COLO668 (cell line): ENCODE results near the gene DPH7.
"Not testable (repeated sequence)": the region's sequence is repeated elsewhere in the genome, so short reads cannot be mapped to it uniquely, and the experiment has no call there.

ENCODE experiments used
- DNase-seq: peaks from one replicate; lab custom pipeline; 2025; ENCODE audit not compliant: unreplicated experiment; lab: John Stamatoyannopoulos, UW

Gene DPH7

GRCh38 chr9:137606734-137607138, 28.0 kb upstream of the DPH7 start:
- DNase-seq, result no peak

DNA sequence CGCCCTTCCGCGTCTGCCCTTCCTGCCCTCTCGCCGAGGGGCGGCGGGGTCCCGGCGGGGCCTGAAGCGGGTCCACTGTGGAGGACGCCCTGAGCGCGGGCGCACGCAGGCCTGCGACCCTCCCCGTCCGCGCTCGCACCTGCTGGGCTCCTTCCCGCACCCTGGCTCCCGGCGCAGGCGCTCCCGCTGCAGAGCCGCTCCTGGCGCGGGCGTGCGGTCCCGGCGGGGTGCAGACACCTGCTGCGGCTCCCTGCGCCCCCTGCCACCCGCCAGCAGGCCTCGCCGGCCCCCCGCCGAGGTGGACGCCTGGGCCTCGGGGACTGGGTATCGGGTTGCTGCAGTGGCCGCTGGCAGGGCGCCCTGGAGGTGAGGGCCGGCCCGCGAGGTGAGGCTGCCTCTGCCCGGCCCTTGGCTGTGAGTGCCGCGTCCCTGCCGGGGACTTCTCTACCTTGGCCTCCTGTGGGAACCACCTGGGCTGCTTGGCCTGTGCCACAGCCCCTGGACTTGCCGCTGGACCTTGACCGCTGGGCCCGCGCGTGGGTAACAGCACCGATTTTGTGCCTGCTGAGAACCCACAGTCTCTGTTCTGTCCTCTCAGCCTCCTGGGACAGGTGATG, 27.4 kb upstream of the DPH7 start:
- peak; percentile 74 for DNase-seq

DNA sequence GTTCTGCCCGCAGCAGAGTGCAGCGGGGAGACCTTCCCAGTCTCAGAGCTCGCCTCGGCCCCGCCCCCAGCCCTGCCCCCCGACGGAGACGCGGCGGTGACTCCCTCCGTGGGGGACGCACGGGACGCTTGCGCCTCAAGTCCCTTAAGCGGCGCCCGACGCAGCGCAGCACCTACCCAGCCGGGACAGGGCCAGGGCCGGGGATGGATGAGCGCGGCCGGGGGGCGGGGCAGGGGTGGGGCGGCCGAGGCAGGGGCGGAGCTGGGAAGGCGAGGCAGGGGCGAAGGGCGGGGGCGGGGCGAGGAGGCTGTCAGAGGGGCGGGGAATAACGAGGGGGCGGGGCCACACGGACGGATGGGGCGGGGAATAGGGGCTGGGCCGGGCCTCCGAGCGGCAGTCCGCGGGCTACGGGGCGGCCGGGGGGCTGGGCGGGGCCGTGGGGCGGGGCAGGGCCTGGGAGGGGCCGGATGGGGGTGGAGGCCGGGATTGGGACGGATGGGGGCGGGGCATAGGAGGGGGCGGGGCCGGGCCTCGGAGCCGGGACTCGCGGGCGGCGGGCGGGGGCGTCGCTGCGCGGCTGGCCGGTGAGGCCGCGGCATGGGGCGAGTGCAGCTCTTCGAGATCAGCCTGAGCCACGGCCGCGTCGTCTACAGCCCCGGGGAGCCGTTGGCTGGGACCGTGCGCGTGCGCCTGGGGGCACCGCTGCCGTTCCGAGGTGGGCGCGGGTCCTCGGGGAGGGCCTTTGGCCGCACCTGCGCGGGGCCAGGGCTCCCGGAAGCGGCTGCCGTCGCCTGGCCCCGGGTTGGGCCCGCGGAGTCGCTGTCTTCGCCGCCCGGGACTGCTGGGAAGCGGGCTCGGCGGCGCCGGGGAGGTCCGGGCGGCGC, 26.6 kb upstream of the DPH7 start, which contains the start of gene ARRDC1:
TSS of gene ARRDC1 (plus strand) at position 566 of the 884 bp plus-strand sequence. CDS start at position 598, 32 bp downstream.
- peak; percentile 88 for DNase-seq

DNA sequence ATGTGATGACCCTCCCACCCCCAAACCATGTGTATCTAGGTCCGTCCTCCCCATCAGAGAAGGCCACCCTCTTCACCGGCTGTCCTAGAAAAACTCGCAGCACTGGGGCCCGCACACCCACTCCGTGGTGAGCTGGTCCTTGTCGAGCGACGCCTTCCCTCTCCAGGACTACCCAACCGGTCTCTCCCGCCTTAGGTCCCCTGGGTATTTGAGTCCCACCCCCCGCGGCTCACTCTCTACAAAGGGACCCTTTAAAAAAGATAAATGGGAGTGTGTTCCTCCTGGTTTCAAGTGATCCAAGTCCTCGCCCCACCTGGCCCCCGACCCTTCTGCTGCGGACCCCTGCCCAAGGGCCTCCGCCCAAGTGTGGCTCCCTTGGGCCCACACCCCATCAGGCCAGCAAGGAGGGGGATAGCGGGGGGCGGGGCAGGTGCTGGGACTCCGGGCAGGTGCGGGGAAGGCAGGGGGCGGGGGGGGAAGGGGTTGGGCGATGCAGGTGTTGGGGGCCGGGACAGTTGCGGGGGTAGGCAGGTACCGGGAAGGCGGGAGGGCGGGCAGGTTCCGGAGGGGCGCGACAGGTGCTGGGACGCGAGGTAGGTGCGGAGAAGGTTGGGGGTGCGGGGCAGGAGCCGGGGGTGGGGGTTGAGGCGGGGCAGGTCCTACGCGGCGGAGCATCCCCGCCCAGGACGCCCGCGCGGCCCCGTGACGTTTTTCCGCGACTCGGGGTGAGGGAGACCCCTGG, 25.8 kb upstream of the DPH7 start:
- DNase-seq, result no peak

- no peak for DNase-seq
Observed at GRCh38 chr9:137603879-137604278, 25.2 kb upstream of the DPH7 start.

GRCh38 chr9:137602661-137603060, 23.9 kb upstream of the DPH7 start:
- no peak for DNase-seq

DNA sequence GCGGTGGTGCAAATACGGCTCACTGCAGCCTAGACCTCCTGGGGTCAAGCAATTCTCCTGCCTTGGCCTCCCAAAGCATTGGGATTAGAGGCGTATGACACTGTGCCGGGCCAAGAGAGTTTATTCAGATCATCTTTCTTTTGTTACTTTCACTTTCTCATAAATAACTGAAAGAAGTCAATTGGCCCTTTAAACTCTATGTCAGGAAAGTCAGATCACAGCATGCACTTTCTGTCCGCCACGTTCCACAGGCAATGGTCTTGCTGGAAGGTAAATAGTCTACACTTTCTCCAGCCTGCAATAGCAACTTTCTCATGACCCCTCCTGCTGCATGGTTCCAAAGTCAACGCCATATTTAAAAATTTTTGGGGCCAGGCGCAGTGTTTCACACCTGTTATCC, 20.2 kb upstream of the DPH7 start:
- DNase-seq, result no peak

GRCh38 chr9:137596577-137596976, 17.9 kb upstream of the DPH7 start:
- not testable (repeated sequence) for DNase-seq

DNA sequence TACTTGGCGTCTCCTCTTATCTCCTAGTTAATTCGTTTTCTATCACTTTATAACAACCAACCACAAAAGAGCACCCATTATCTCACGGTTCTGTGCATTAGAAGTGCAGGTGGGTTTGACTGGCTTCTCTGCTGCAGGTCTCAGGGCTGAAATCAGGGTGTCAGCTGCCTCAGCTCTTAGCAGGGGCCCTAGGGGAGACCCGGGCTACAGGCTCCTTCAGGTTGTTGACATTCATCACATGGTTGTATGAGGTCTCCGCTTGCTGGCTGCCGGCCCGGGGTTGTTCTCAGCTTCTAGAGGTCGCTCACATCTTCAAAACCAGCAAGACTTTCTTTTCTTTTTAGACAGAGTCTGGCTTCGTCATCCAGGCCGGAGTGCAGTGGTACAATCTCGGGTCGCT, 14.5 kb upstream of the DPH7 start:
- no peak for DNase-seq

DNA sequence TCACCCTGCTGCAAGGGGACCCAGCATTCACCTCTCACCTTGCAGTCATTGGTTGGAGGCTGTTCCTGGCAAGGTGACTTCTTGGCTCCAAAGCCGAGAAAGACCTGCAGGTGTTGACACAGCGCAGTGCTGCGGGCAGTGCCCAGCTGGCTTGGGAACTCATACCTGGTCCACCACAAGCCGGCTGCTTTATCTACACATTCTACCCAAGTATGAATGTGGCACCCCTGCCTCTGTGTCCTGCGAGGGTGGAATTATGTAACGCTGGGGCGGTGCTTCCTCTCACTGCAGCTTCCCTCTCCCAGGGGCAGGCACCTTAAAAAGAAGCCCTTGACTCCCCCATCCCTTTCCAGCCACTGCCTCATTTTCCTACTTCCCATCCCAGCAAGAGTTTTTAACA, 14.0 kb upstream of the DPH7 start:
- no peak for DNase-seq

DNA sequence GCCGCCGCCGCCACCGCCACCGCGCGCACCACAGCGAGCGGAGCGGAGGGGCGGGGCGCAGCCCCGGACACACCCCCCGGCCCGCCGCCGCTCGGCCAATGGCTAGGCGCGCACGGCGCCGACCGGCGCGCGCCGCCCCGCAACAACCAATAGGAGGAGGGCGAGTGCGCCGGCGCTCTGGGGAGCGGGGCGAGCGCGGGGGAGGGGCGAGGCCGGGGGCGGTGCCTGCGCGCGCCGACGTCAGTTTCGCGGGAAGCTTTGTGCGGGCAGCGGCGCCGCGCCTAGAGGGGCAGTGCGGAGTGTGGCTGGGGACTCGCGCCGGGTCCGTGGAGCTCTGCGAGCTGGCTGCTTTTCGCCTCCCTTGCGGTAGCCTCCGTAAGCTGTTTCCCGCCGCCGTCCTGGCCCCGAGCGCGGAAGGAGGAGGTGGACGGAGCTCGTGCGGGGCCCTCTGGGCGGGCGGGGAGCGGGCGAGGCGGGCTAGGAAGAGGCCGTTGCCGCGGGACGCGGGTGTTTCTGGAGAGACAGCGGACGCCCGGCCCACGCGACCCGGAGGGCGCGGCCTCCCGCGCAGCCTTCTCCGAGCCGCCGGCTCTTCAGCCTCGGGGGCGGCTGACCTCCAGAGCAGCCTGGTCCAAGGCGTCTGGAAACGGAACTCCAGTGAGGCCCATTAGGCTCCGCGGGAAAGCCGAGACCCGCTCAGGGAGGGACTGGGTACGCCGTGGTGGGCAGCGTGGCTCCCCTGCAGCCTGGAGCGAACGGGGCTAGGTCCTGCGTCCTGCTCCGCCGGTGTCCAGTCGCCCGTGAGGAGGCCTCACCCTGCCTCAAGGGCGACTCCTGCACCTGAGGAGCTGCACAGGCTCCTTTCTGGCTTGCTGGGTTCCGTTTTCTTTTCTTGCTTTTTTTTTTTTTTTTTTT, 12.0 kb upstream of the DPH7 start, which contains the start of gene ZMYND19:
TSS of gene ZMYND19 (minus strand) at position 44 of the 915 bp plus-strand sequence. CDS start 249 bp downstream, outside the sequence.
- DNase-seq, result peak; percentile 95

- DNase-seq, result no peak
Observed at GRCh38 chr9:137590123-137590468, 11.4 kb upstream of the DPH7 start.

DNA sequence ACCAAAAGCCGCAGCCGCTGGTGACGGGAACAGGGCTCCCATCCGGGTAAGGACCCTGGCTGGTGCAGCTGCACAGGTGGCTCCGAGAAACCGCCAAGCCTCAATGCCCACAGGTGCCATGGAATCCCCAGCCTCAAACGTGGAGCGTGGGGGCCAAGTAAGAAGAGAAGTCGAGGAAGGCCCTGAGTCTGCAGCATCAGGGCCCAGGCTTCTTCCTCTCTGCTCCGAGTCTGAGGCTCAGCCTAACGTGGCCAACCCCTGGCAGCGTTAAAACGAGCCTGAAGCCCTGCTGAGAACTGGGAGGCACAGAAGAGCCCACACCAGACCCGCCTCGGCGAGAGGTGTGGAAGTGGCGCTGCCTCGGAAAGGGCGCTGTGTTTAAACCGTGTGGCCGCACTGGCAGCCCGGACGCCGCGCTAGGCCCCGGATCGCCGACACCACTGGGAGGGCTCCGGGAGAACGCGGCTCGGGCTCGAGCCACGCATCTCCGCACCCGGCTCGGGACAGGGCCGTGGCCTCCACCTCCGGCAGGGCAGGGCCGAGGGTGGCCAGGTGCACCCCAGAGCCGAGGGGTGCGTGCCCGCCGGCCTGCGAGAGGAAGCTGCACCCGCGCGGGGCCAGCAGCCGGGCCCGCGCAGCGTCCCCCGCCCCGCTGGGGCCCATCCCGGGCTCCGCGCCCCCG, 10.9 kb upstream of the DPH7 start:
- peak; percentile 43 for DNase-seq

- no peak for DNase-seq
Observed at GRCh38 chr9:137588891-137589290, 10.2 kb upstream of the DPH7 start.

- DNase-seq, result no peak
Observed at GRCh38 chr9:137588311-137588710, 9.6 kb upstream of the DPH7 start.

GRCh38 chr9:137586854-137587253, 8.1 kb upstream of the DPH7 start:
- DNase-seq, result no peak

- DNase-seq, result no peak
Observed at GRCh38 chr9:137583957-137584356, 5.2 kb upstream of the DPH7 start.

GRCh38 chr9:137583347-137583746, 4.6 kb upstream of the DPH7 start:
- no peak for DNase-seq

DNA sequence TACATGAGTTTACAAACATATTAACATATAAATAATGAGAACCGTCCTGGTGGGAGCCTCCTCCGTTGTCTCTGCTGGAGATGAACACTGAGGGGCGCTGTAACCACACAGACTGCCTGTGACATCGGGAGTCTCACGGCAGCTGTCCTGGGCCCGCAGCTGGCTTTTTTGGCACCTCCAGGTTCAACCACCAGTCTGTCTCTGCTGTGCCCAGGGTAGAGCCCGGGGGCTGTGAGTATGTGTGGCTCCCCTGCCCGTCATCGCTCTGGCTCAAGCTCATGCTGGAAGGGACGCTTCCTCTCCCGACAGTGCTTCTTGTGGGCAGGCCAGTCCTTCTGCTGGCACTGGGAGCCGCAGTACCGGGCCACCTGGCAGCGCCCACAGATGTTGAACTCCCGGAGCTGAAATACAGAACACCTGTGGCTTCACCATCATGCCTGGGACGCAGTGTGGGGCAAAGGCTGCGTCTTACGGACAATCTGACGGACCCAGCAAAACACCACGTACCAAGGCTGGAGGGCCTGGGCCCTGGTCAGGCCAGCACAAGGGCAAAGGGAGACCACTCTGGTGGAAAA, 3.6 kb upstream of the DPH7 start:
- peak; percentile 14 for DNase-seq
